Neural crest cell (in vitro differentiated cells): ENCODE measurements around the gene SNTN. TPM values are rescaled to one million over a fixed set of nuclear protein-coding genes. Genes with fewer than 3 reads are reported as not detected.

Experiments
- DNase-seq: peaks from one replicate; pipeline ENCODE4 v3.0.0; 2021; ENCODE audit warnings: low read depth, mixed read lengths, low spot score
- H3K27ac Mint-ChIP-seq: one replicate; pipeline ENCODE4 v1.8.0; 2021; ENCODE audit warnings: mild to moderate bottlenecking, mixed read lengths; ENCODE audit not compliant: unreplicated experiment
- H3K27me3 Mint-ChIP-seq: 2 replicates; pipeline ENCODE4 v1.8.0; 2021; ENCODE audit warnings: low read depth, mild to moderate bottlenecking, mixed read lengths
- H3K36me3 Mint-ChIP-seq: 2 replicates; pipeline ENCODE4 v1.8.0; 2021; ENCODE audit warnings: low read depth, mild to moderate bottlenecking, mixed read lengths
- H3K4me1 Mint-ChIP-seq: 2 replicates; pipeline ENCODE4 v1.8.0; 2021; ENCODE audit warnings: mixed read lengths
- H3K4me3 Mint-ChIP-seq: one replicate; pipeline ENCODE4 v1.8.0; 2021; ENCODE audit warnings: mild to moderate bottlenecking, mixed read lengths
- H3K9me3 Mint-ChIP-seq: 2 replicates; pipeline ENCODE4 v1.8.0; 2021; ENCODE audit warnings: mixed read lengths
- long read RNA-seq: library from polyadenylated mRNA; unstranded; transcript quantifications from one replicate; pipeline ENCODE4 v2.0.0, GENCODE V29; 2020
- total RNA-seq: library from RNA; stranded (reverse); gene quantifications from 2 replicates; pipeline ENCODE4 v1.2.1, GENCODE V29; 2021
- TF ChIP-seq, protein P1 (sequence below): fragments of 200-600 bp; sonication (generic); conservative IDR thresholded peaks from 2 replicates; pipeline ENCODE4 v1.5.0; 2021; ENCODE audit warnings: antibody characterized with exemption, mild to moderate bottlenecking

The SNTN gene
- not detected in 2 replicates for total RNA-seq
- long read RNA-seq, result 0 reads

DNA sequence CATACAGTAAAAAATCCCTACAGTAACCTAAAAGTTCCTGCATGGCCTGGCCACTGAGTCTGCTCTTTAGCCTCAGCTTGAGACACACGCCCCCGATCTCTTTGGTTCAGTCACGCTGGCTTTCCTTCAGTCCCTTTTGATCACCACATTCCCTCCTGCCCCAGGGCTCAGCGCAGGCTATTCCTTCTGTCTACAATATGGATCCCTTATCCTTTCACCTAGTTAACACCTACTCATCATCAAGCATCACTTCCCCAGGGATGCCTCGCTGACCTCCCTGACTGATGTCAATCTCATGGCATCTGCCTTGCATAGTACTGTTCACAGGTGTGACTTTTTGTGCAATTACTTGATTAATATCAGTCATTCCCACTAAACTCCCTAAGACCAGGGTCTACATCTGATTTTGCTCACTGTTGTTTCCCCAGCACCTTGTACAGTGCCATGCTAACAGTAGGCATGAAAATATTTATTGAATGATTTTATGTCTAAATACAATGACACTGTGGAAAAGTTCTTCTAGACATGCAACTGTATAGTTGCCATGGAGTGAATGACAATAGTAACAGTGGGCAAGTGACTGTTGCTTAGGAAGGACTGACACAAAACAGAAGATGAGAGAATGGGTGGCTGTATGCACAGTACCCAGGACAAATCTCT is at the start of gene SNTN:
Gene SNTN (plus strand): TSS at position 610 of the 660 bp plus-strand sequence. CDS start 13 bp downstream, at position 623.
- TF ChIP-seq, protein P1, sequence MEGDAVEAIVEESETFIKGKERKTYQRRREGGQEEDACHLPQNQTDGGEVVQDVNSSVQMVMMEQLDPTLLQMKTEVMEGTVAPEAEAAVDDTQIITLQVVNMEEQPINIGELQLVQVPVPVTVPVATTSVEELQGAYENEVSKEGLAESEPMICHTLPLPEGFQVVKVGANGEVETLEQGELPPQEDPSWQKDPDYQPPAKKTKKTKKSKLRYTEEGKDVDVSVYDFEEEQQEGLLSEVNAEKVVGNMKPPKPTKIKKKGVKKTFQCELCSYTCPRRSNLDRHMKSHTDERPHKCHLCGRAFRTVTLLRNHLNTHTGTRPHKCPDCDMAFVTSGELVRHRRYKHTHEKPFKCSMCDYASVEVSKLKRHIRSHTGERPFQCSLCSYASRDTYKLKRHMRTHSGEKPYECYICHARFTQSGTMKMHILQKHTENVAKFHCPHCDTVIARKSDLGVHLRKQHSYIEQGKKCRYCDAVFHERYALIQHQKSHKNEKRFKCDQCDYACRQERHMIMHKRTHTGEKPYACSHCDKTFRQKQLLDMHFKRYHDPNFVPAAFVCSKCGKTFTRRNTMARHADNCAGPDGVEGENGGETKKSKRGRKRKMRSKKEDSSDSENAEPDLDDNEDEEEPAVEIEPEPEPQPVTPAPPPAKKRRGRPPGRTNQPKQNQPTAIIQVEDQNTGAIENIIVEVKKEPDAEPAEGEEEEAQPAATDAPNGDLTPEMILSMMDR, result no peak
- H3K4me3 Mint-ChIP-seq, result peak within 1 kb of the TSS; percentile 24
- H3K27ac Mint-ChIP-seq, result no peak within 1 kb of the TSS
- H3K36me3 Mint-ChIP-seq, result peaks cover 11% of the 10 kb centered on the region
- H3K9me3 Mint-ChIP-seq, result no peaks in the 10 kb centered on the region
- H3K4me1 Mint-ChIP-seq, result no peaks in the 10 kb centered on the region
- no peak for DNase-seq
- H3K27me3 Mint-ChIP-seq, result no peaks in the 10 kb centered on the region

DNA sequence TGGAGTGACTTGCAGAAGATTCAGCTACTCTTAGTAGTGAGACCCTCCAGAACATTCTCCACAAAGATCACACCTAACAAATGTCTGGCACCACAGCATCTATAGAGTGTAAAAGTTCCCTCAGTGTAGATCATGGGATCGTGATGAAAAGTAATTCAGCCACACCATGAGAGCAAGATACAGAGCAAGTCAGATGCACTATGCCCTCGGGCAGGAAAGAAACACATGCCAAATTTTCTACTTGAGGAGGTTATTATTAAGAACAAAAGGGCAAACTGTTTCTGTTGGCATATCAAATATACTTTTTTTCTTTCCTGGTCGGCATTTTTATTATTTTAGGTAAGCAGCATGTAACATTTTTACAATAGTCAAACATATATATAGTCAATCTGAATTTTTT is 44.8 kb upstream of the SNTN start:
- H3K4me1 Mint-ChIP-seq, result no peaks in the 10 kb centered on the region
- DNase-seq, result no peak
- H3K27me3 Mint-ChIP-seq, result peaks cover 3% of the 10 kb centered on the region
- H3K27ac Mint-ChIP-seq, result no peak overlapping the region
- H3K9me3 Mint-ChIP-seq, result no peaks in the 10 kb centered on the region
- H3K4me3 Mint-ChIP-seq, result no peak overlapping the region
- H3K36me3 Mint-ChIP-seq, result no peaks in the 10 kb centered on the region
- TF ChIP-seq, protein P1, result no peak

DNA sequence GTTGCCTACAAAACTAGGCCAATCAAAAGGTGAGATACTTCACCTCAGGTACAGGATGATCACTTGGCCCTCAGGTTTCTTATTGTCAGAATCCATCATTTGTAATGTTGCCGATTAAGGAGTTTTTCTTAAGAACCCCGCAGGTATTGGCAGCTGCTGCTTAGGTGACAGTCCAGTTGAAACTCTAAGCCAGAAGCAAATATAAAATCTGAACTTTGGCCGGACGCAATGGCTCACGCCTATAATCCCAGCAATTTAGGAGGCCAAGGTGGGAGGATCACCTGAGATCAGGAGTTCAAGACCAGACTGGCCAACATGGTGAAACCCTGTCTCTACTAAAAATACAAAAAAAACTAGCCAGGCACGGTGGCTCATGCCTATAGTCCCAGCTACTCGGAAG is 43.1 kb upstream of the SNTN start:
- DNase-seq, result no peak
- H3K4me1 Mint-ChIP-seq, result no peaks in the 10 kb centered on the region
- H3K36me3 Mint-ChIP-seq, result no peaks in the 10 kb centered on the region
- TF ChIP-seq, protein P1, result no peak
- H3K27ac Mint-ChIP-seq, result no peak overlapping the region
- H3K4me3 Mint-ChIP-seq, result no peak overlapping the region
- H3K27me3 Mint-ChIP-seq, result no peaks in the 10 kb centered on the region
- H3K9me3 Mint-ChIP-seq, result no peaks in the 10 kb centered on the region

DNA sequence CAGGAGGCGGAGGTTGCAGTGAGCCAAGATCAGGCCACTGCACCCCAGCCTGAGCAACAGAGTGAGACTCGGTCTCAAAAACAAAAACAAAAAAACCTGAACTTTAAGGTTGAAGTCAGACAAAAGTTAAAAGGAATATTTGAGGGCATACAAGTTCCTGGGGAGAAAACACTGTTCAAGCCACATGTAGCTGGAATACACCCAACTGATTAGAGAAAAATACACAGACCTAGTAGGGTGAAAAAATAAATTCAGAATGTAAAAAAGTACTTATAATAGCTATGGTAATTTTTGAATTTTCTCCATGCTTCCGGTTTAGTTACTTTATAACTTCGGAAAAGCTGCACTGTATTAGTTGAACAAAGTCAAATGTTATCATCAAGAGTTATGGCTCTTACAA is 42.6 kb upstream of the SNTN start:
- Mint-ChIP-seq H3K4me1 (no peaks in the 10 kb centered on the region), H3K36me3 (no peaks in the 10 kb centered on the region), H3K27me3 (no peaks in the 10 kb centered on the region), H3K4me3 (no peak overlapping the region), H3K9me3 (no peaks in the 10 kb centered on the region), H3K27ac (no peak overlapping the region)
- TF ChIP-seq, protein P1, result no peak
- no peak for DNase-seq

DNA sequence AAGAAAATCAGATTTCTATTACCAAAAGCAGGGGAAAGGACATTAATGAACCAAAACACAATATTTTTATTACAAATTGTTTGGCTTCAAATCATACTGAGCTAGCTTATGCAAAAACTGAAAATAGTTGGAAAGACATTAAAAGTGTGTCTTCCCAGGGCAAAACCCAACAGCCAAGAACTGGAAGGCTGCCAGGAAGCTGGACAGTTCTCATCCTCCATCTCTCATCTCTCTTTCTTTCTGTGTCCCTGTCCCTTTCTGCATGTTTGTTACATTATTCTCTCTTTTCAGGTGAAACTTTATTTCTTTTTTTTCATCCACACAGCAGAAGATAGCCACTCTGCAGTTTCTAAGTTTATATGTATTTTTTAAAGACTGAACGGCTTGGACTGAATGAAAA is 41.1 kb upstream of the SNTN start:
- Mint-ChIP-seq H3K27ac (no peak overlapping the region), H3K27me3 (no peaks in the 10 kb centered on the region), H3K36me3 (no peaks in the 10 kb centered on the region), H3K4me1 (no peaks in the 10 kb centered on the region), H3K9me3 (no peaks in the 10 kb centered on the region), H3K4me3 (no peak overlapping the region)
- TF ChIP-seq, protein P1, result no peak
- DNase-seq, result no peak
